H9 (cell line): ENCODE measurements around the gene PLAAT3. TPM values are rescaled to one million over a fixed set of nuclear protein-coding genes. Genes with fewer than 3 reads are reported as not detected.
A peak's percentile ranks its signal among the peaks of the same experiment; 100 is the strongest.

ENCODE experiments used
- DNase-seq: peaks from one replicate; pipeline ENCODE4 v3.0.0-alpha.2; 2017
- H2AFZ ChIP-seq: one replicate; pipeline ENCODE4 v1.6.1; 2013; ENCODE audit warnings: mild to moderate bottlenecking, low read length, control low read depth, moderate library complexity
- H2AK5ac ChIP-seq: 2 replicates; pipeline ENCODE4 v1.6.1; 2013; ENCODE audit warnings: low read length, control low read depth, mixed read lengths; ENCODE audit not compliant: insufficient read length
- H2BK120ac ChIP-seq: one replicate; pipeline ENCODE4 v1.6.1; 2013; ENCODE audit warnings: low read depth, mild to moderate bottlenecking, low read length, control low read depth, inconsistent platforms; ENCODE audit not compliant: poor library complexity, severe bottlenecking
- H2BK12ac ChIP-seq: 2 replicates; pipeline ENCODE4 v1.6.1; 2013; ENCODE audit warnings: low read length, control low read depth, mixed read lengths, low read depth; ENCODE audit not compliant: insufficient read length
- H2BK15ac ChIP-seq: 2 replicates; pipeline ENCODE4 v1.6.1; 2013; ENCODE audit warnings: low read depth, low read length, control low read depth
- H2BK20ac ChIP-seq: one replicate; pipeline ENCODE4 v1.6.1; 2013; ENCODE audit warnings: low read depth, mild to moderate bottlenecking, low read length, control low read depth, inconsistent platforms; ENCODE audit not compliant: poor library complexity, severe bottlenecking
- H2BK5ac ChIP-seq: 2 replicates; pipeline ENCODE4 v1.6.1; 2013; ENCODE audit warnings: low read length, control low read depth, mixed read lengths; ENCODE audit not compliant: insufficient read length
- H3K14ac ChIP-seq: 2 replicates; pipeline ENCODE4 v1.6.1; 2013; ENCODE audit warnings: low read length, control low read depth; ENCODE audit not compliant: insufficient read depth
- H3K18ac ChIP-seq: 2 replicates; pipeline ENCODE4 v1.6.1; 2013; ENCODE audit warnings: low read depth, mild to moderate bottlenecking, mixed read lengths, low read length, control low read depth; ENCODE audit not compliant: insufficient read length
- H3K23ac ChIP-seq: 2 replicates; pipeline ENCODE4 v1.6.1; 2013; ENCODE audit warnings: low read length, control low read depth, mixed read lengths, low read depth; ENCODE audit not compliant: insufficient read length
- H3K23me2 ChIP-seq: 2 replicates; pipeline ENCODE4 v1.6.1; 2013; ENCODE audit warnings: low read depth, mild to moderate bottlenecking, mixed read lengths, low read length, control low read depth; ENCODE audit not compliant: insufficient read length, poor library complexity, severe bottlenecking
- H3K27ac ChIP-seq: 2 replicates; pipeline ENCODE4 v1.5.1; 2013; ENCODE audit warnings: low read length, control low read depth, mixed read lengths, low read depth; ENCODE audit not compliant: insufficient read length
- H3K27me3 ChIP-seq: 2 replicates; pipeline ENCODE4 v1.6.1; 2013; ENCODE audit warnings: low read length, control low read depth, inconsistent platforms; ENCODE audit not compliant: insufficient read depth
- H3K4ac ChIP-seq: 2 replicates; pipeline ENCODE4 v1.6.1; 2013; ENCODE audit warnings: low read depth, mild to moderate bottlenecking, control low read depth, inconsistent platforms, low read length, moderate library complexity
- H3K4me1 ChIP-seq: 2 replicates; pipeline ENCODE4 v1.6.1; 2013; ENCODE audit warnings: low read length, control low read depth, inconsistent platforms; ENCODE audit not compliant: insufficient read depth
- H3K4me2 ChIP-seq: 2 replicates; pipeline ENCODE4 v1.6.1; 2013; ENCODE audit warnings: low read length, control low read depth, mixed read lengths; ENCODE audit not compliant: insufficient read length, insufficient read depth
- H3K56ac ChIP-seq: 2 replicates; pipeline ENCODE4 v1.6.1; 2013; ENCODE audit warnings: low read depth, mild to moderate bottlenecking, mixed read lengths, low read length, control low read depth; ENCODE audit not compliant: insufficient read length
- H3K79me1 ChIP-seq: 2 replicates; pipeline ENCODE4 v1.6.1; 2013; ENCODE audit warnings: low read depth, mild to moderate bottlenecking, moderate library complexity, low read length, control low read depth, inconsistent platforms; ENCODE audit not compliant: insufficient read depth, poor library complexity, severe bottlenecking
- H3K79me2 ChIP-seq: 2 replicates; pipeline ENCODE4 v1.6.1; 2013; ENCODE audit warnings: low read length, control low read depth, inconsistent platforms; ENCODE audit not compliant: insufficient read depth
- H3K9ac ChIP-seq: 2 replicates; pipeline ENCODE4 v1.6.1; 2013; ENCODE audit warnings: low read length, control low read depth, mixed read lengths; ENCODE audit not compliant: insufficient read length; ENCODE audit errors: extremely low read depth
- H3K9me3 ChIP-seq: one replicate; pipeline ENCODE4 v1.6.1; 2013; ENCODE audit warnings: low read depth, low read length, inconsistent platforms; ENCODE audit not compliant: control insufficient read depth
- H3T11ph ChIP-seq: one replicate; pipeline ENCODE4 v1.6.1; 2013; ENCODE audit warnings: mild to moderate bottlenecking, low read length, control low read depth, inconsistent platforms
- H4K20me1 ChIP-seq: one replicate; pipeline ENCODE4 v1.6.1; 2013; ENCODE audit not compliant: control insufficient read depth, insufficient read length, insufficient read depth
- H4K5ac ChIP-seq: 2 replicates; pipeline ENCODE4 v1.6.1; 2013; ENCODE audit warnings: low read depth, mild to moderate bottlenecking, mixed read lengths, low read length, control low read depth; ENCODE audit not compliant: insufficient read length
- H4K8ac ChIP-seq: replicated peaks from 2 replicates; pipeline ENCODE4 v1.6.1; 2013; ENCODE audit warnings: low read length, control low read depth, mixed read lengths, low read depth; ENCODE audit not compliant: insufficient read length
- H4K91ac ChIP-seq: 2 replicates; pipeline ENCODE4 v1.6.1; 2013; ENCODE audit warnings: low read depth, mild to moderate bottlenecking, moderate library complexity, mixed read lengths, low read length, control low read depth; ENCODE audit not compliant: insufficient read length
- H3K27ac Mint-ChIP-seq, 3 experiments: 2 replicates in 2 of 3; 3 replicates in 1 of 3; pipeline ENCODE4 v1.8.0; 2020 to 2021; ENCODE audit warnings: mixed read lengths in 3 of 3, mild to moderate bottlenecking in 1 of 3, moderate library complexity in 1 of 3
- H3K27me3 Mint-ChIP-seq: 2 replicates; pipeline ENCODE4 v1.8.0; 2021; ENCODE audit warnings: low read depth, mild to moderate bottlenecking, moderate library complexity, mixed read lengths
- H3K36me3 Mint-ChIP-seq, 3 experiments: 2 replicates in 2 of 3; 3 replicates in 1 of 3; pipeline ENCODE4 v1.8.0; 2020 to 2021; ENCODE audit warnings: low read depth in 3 of 3, mixed read lengths in 3 of 3; ENCODE audit not compliant: insufficient read depth in 1 of 3
- H3K4me1 Mint-ChIP-seq, 2 experiments: 2 replicates each; pipeline ENCODE4 v1.8.0; 2020; ENCODE audit warnings: mixed read lengths in 2 of 2
- H3K4me3 Mint-ChIP-seq, 2 experiments: 2 replicates in 1 of 2; 3 replicates in 1 of 2; pipeline ENCODE4 v1.8.0; 2020 to 2021; ENCODE audit warnings: mild to moderate bottlenecking in 2 of 2, mixed read lengths in 2 of 2, moderate library complexity in 1 of 2
- H3K9me3 Mint-ChIP-seq, 2 experiments: 2 replicates in 1 of 2; 3 replicates in 1 of 2; pipeline ENCODE4 v1.8.0; 2020; ENCODE audit warnings: mild to moderate bottlenecking in 2 of 2, mixed read lengths in 2 of 2, moderate library complexity in 1 of 2
- WGBS: extraction: QIAGEN DNeasy Blood & Tissue Kit; methylation state at CpG from one replicate; pipeline ENCODE4 v1.1.7; 2013; ENCODE audit warnings: missing lambda C conversion rate, low lambda C conversion rate, mixed read lengths; ENCODE audit not compliant: insufficient read length; ENCODE audit errors: extremely low coverage; 5-methylcytosine and 5-hydroxymethylcytosine counted together
- total RNA-seq: library from RNA; stranded (reverse); gene quantifications from 2 replicates; pipeline ENCODE4 v1.2.1, GENCODE V29; 2021
- TF ChIP-seq, protein P1 (sequence below): fragments of 200-600 bp; sonication (generic); conservative IDR thresholded peaks from 3 replicates; pipeline ENCODE4 v1.8.0; 2021; ENCODE audit warnings: antibody characterized with exemption, mild to moderate bottlenecking

The PLAAT3 gene
- total RNA-seq, 1 experiment from 2014 or later, result 188 TPM

- peak; percentile 85 for DNase-seq
- Histone ChIP-seq H2BK12ac (no peak overlapping the region), H3K4me1 (peaks cover 8% of the 10 kb centered on the region; the same call in 1 of the 2 replicates), H4K5ac (no peak overlapping the region), H3K27ac (no peak overlapping the region), H3K23ac (no peak overlapping the region), H3K79me2 (peaks cover 15% of the 10 kb centered on the region; the same call in 1 of the 2 replicates), H4K91ac (no peak overlapping the region), H2BK15ac (no peak overlapping the region), H2BK120ac (no peak overlapping the region), H4K8ac (no peak overlapping the region), H2BK20ac (no peak overlapping the region), H3K27me3 (no peaks in the 10 kb centered on the region), H3K4me2 (peak overlapping the region; percentile 71), H2AK5ac (no peak overlapping the region), H2AFZ (no peak overlapping the region), H3K18ac (peak overlapping the region; percentile 87), H3K9ac (no peak overlapping the region), H3K4ac (no peak overlapping the region), H3K79me1 (no peaks in the 10 kb centered on the region), H3K56ac (no peak overlapping the region), H3K23me2 (peaks cover 17% of the 10 kb centered on the region), H4K20me1 (no peaks in the 10 kb centered on the region), H3K14ac (peak overlapping the region; percentile 37), H2BK5ac (no peak overlapping the region), H3K9me3 (no peaks in the 10 kb centered on the region), H3T11ph (no peak overlapping the region)
- WGBS, result no CpG with 5 or more reads among the region's 45 CpGs
- Mint-ChIP-seq H3K4me3 (peak overlapping the region; percentile 84 to 85), H3K27ac (peak overlapping the region in 2 of 3 experiments; percentile 18 to 93; a peak in 3 of 7 replicates), H3K9me3 (no peaks in the 10 kb centered on the region), H3K36me3 (peaks cover 0 to 6% (median 0%) of the 10 kb centered on the region in 3 experiments; a peak in 3 of 7 replicates), H3K27me3 (no peaks in the 10 kb centered on the region), H3K4me1 (peaks cover 38 to 45% of the 10 kb centered on the region in 2 experiments)
- TF ChIP-seq, protein P1, sequence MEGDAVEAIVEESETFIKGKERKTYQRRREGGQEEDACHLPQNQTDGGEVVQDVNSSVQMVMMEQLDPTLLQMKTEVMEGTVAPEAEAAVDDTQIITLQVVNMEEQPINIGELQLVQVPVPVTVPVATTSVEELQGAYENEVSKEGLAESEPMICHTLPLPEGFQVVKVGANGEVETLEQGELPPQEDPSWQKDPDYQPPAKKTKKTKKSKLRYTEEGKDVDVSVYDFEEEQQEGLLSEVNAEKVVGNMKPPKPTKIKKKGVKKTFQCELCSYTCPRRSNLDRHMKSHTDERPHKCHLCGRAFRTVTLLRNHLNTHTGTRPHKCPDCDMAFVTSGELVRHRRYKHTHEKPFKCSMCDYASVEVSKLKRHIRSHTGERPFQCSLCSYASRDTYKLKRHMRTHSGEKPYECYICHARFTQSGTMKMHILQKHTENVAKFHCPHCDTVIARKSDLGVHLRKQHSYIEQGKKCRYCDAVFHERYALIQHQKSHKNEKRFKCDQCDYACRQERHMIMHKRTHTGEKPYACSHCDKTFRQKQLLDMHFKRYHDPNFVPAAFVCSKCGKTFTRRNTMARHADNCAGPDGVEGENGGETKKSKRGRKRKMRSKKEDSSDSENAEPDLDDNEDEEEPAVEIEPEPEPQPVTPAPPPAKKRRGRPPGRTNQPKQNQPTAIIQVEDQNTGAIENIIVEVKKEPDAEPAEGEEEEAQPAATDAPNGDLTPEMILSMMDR, result no peak
These were observed 607 bp downstream of the PLAAT3 start for GRCh38 chr11:63613517-63614135.
